GM23338 (cell line): ENCODE results near the gene ME1. TPM values are rescaled to one million over a fixed set of nuclear protein-coding genes. Genes with fewer than 3 reads are reported as not detected.

Experiments
- ATAC-seq: fragments of 200-7000 bp; cut with Tn5 transposase; 3 replicates; pipeline ENCODE4 v1.9.1; 2020
- DNase-seq: peaks from one replicate; pipeline ENCODE4 v3.0.0-alpha.2; 2015; ENCODE audit warnings: low spot score
- H2AFZ ChIP-seq: fragments of 200-600 bp; sonication (generic); 2 replicates; pipeline ENCODE4 v1.8.0; 2016; ENCODE audit warnings: antibody characterized with exemption, mild to moderate bottlenecking, moderate library complexity
- H3F3A ChIP-seq: fragments of 200-600 bp; sonication (generic); replicated peaks from 2 replicates; pipeline ENCODE4 v1.8.0; 2017; ENCODE audit warnings: antibody characterized with exemption, mixed run types, low read depth
- H3K27ac ChIP-seq: fragments of 200-600 bp; sonication (generic); 2 replicates; pipeline ENCODE4 v1.6.1; 2016; ENCODE audit warnings: low read depth
- H3K27me3 ChIP-seq: fragments of 200-600 bp; sonication (generic); 2 replicates; pipeline ENCODE4 v1.8.0; 2016; ENCODE audit warnings: mild to moderate bottlenecking, mixed run types, moderate library complexity; ENCODE audit not compliant: insufficient read depth
- H3K36me3 ChIP-seq: fragments of 200-600 bp; sonication (generic); 2 replicates; pipeline ENCODE4 v1.8.0; 2016; ENCODE audit warnings: mild to moderate bottlenecking; ENCODE audit not compliant: insufficient read depth
- H3K4me1 ChIP-seq: fragments of 200-600 bp; sonication (generic); 2 replicates; pipeline ENCODE4 v1.8.0; 2016; ENCODE audit warnings: mild to moderate bottlenecking, moderate library complexity; ENCODE audit not compliant: insufficient read depth
- H3K4me2 ChIP-seq: fragments of 200-600 bp; sonication (generic); 2 replicates; pipeline ENCODE4 v1.7.1; 2017; ENCODE audit warnings: mixed run types
- H3K4me3 ChIP-seq: fragments of 200-600 bp; sonication (generic); 2 replicates; pipeline ENCODE4 v1.6.1; 2016; ENCODE audit warnings: mixed run types
- H3K79me2 ChIP-seq: fragments of 200-600 bp; sonication (generic); replicated peaks from 2 replicates; pipeline ENCODE4 v1.8.0; 2017; ENCODE audit warnings: mild to moderate bottlenecking; ENCODE audit not compliant: insufficient read depth
- H3K9me2 ChIP-seq: fragments of 200-600 bp; sonication (generic); 2 replicates; pipeline ENCODE4 v1.8.0; 2017; ENCODE audit not compliant: insufficient read depth
- H4K20me1 ChIP-seq: fragments of 200-600 bp; sonication (generic); replicated peaks from 2 replicates; pipeline ENCODE4 v1.8.0; 2017; ENCODE audit warnings: mild to moderate bottlenecking; ENCODE audit not compliant: insufficient read depth
- H3K27ac Mint-ChIP-seq: 2 replicates; pipeline ENCODE4 v1.8.0; 2020; ENCODE audit warnings: inconsistent platforms, mild to moderate bottlenecking, moderate library complexity, mixed read lengths
- H3K27me3 Mint-ChIP-seq: 3 replicates; pipeline ENCODE4 v1.8.0; 2022; ENCODE audit warnings: low read depth, mild to moderate bottlenecking, moderate library complexity, mixed read lengths, inconsistent platforms; ENCODE audit not compliant: insufficient read depth, poor library complexity
- H3K36me3 Mint-ChIP-seq: 3 replicates; pipeline ENCODE4 v1.8.0; 2021; ENCODE audit warnings: low read depth, mild to moderate bottlenecking, inconsistent platforms, moderate library complexity, mixed read lengths
- H3K4me1 Mint-ChIP-seq: 3 replicates; pipeline ENCODE4 v1.8.0; 2020; ENCODE audit warnings: mild to moderate bottlenecking, inconsistent platforms, mixed read lengths
- H3K4me3 Mint-ChIP-seq: 3 replicates; pipeline ENCODE4 v1.8.0; 2021; ENCODE audit warnings: moderate library complexity, mild to moderate bottlenecking, inconsistent platforms, mixed read lengths
- H3K9me3 Mint-ChIP-seq: 3 replicates; pipeline ENCODE4 v1.8.0; 2020; ENCODE audit warnings: moderate library complexity, mild to moderate bottlenecking, inconsistent platforms, mixed read lengths
- CREB1 ChIP-seq: fragments of 250-450 bp; sonication (Bioruptor Pico); IDR thresholded peaks from 2 replicates; pipeline ENCODE4 v1.5.0; 2020; ENCODE audit warnings: low read depth, mild to moderate bottlenecking, moderate library complexity
- CTCF ChIP-seq, 2 experiments: fragments of 200-600 bp in 1 of 2; sonication (generic) in 1 of 2; conservative IDR thresholded peaks; 2 replicates each; pipeline versions ENCODE4 v1.5.1 to v1.6.1; 2016 to 2017; ENCODE audit warnings: antibody characterized with exemption in 2 of 2, low read depth in 2 of 2, mild to moderate bottlenecking in 2 of 2, moderate library complexity in 1 of 2
- ETS1 ChIP-seq: IDR thresholded peaks from 2 replicates; pipeline ENCODE4 v1.6.1; 2016; ENCODE audit warnings: antibody characterized with exemption
- EZH2 ChIP-seq: fragments of 200-600 bp; sonication (generic); IDR thresholded peaks from one replicate; pipeline ENCODE4 v1.8.0; 2017; ENCODE audit warnings: antibody characterized with exemption, mild to moderate bottlenecking, low read depth; ENCODE audit not compliant: unreplicated experiment
- EZH2phosphoT487 ChIP-seq: fragments of 200-600 bp; sonication (generic); IDR thresholded peaks from one replicate; pipeline ENCODE4 v1.8.1; 2018; ENCODE audit warnings: antibody characterized with exemption; ENCODE audit not compliant: unreplicated experiment
- JUNB ChIP-seq: IDR thresholded peaks from one replicate; pipeline ENCODE4 v1.6.1; 2016; ENCODE audit warnings: antibody characterized with exemption; ENCODE audit not compliant: unreplicated experiment
- NANOG ChIP-seq: IDR thresholded peaks from 2 replicates; pipeline ENCODE4 v1.6.1; 2016; ENCODE audit warnings: antibody characterized with exemption, borderline replicate concordance
- POLR2AphosphoS5 ChIP-seq: IDR thresholded peaks from 2 replicates; pipeline ENCODE4 v1.6.1; 2016; ENCODE audit warnings: antibody characterized with exemption, low read depth
- REST ChIP-seq: IDR thresholded peaks from one replicate; pipeline ENCODE4 v1.6.1; 2018; ENCODE audit warnings: antibody characterized with exemption; ENCODE audit not compliant: unreplicated experiment
- STAT1 ChIP-seq: IDR thresholded peaks from one replicate; pipeline ENCODE4 v1.6.1; 2016; ENCODE audit warnings: antibody characterized with exemption; ENCODE audit not compliant: unreplicated experiment
- ZNF114 ChIP-seq: fragments of 250-450 bp; sonication (Bioruptor Pico); IDR thresholded peaks from 2 replicates; pipeline ENCODE4 v1.5.0; 2020; ENCODE audit warnings: mild to moderate bottlenecking, moderate library complexity
- ZNF331 ChIP-seq: fragments of 250-450 bp; sonication (Bioruptor Pico); IDR thresholded peaks from 2 replicates; pipeline ENCODE4 v1.5.0; 2020; ENCODE audit warnings: low read depth, mild to moderate bottlenecking, moderate library complexity
- ZNF462 ChIP-seq: fragments of 250-450 bp; sonication (Bioruptor Pico); IDR thresholded peaks from 2 replicates; pipeline ENCODE4 v1.5.0; 2020; ENCODE audit warnings: mild to moderate bottlenecking, moderate library complexity
- polyA plus RNA-seq: library from polyadenylated mRNA; unstranded; fragments of >200 nt; fragmentation: Nextera tagmentation; extraction: Ambion mirVana; gene quantifications from 2 replicates; pipeline ENCODE4 v1.2.1, GENCODE V29; 2016
- total RNA-seq: library from RNA; depleted of rRNA; stranded (reverse); fragments of >200 nt; shearing (Covaris generic); gene quantifications from 2 replicates; pipeline ENCODE4 v1.2.3, GENCODE V29; 2014

ME1 gene
- total and polyA plus RNA-seq, 2 experiments from 2014 or later = 6.4 to 8.0 TPM

- no peak overlapping the region for H3K27ac Mint-ChIP-seq
- Histone ChIP-seq H3K9me2 (no peaks in the 10 kb centered on the region), H3K27me3 (no peaks in the 10 kb centered on the region), H4K20me1 (peaks cover 22% of the 10 kb centered on the region), H2AFZ (no peak overlapping the region), H3K4me1 (0 out of 2 replicates have a peak, but pooled peaks cover 7% of the 10 kb centered on the region), H3K4me2 (no peak overlapping the region), H3K4me3 (no peak overlapping the region), H3F3A (no peaks in the 10 kb centered on the region), H3K27ac (no peak overlapping the region), H3K79me2 (peaks cover 26% of the 10 kb centered on the region), H3K36me3 (peaks cover 65% of the 10 kb centered on the region)
- ATAC-seq = no peak
- no peak overlapping the region for H3K4me3 Mint-ChIP-seq
- H3K36me3 Mint-ChIP-seq = peaks cover 61% of the 10 kb centered on the region
- no peak for DNase-seq
- TF ChIP-seq NANOG (no peak), REST (no peak), STAT1 (no peak), EZH2phosphoT487 (no peak), CREB1 (CRISPR knock-in tag) (no peak), ETS1 (no peak), ZNF114 (CRISPR knock-in tag) (no peak), JUNB (no peak), EZH2 (no peak), POLR2AphosphoS5 (no peak), ZNF331 (CRISPR knock-in tag) (no peak), ZNF462 (CRISPR knock-in tag) (no peak), CTCF (conservative IDR thresholded peaks at IDR 0.05; ENCODE audit: low read depth in 2 of 2) (no peak)
- no peaks in the 10 kb centered on the region for H3K9me3 Mint-ChIP-seq
- peaks cover 10% of the 10 kb centered on the region; the same call in 2 of the 3 replicates for H3K4me1 Mint-ChIP-seq
- H3K27me3 Mint-ChIP-seq = no peaks in the 10 kb centered on the region
These were observed 245.8 kb downstream of the ME1 start for GRCh38 chr6:83185096-83185495.
